SK-N-SH treated with all-trans-retinoic acid at 6 μM for 48 hours (cell line): Measurements from ENCODE around the gene ARHGEF10L.
A peak's percentile ranks its signal among the peaks of the same experiment; 100 is the strongest.
"Not testable (repeated sequence)": the region's sequence is repeated elsewhere in the genome, so short reads cannot be mapped to it uniquely, and the experiment has no call there.

Experiments used
- ATAC-seq: fragments of 200-7000 bp; cut with Tn5 transposase; 3 replicates; pipeline ENCODE4 v1.9.1; 2020; ENCODE audit warnings: mild to moderate bottlenecking, moderate library complexity
- ARNTL ChIP-seq: fragments of 450-650 bp; formaldehyde crosslinking; IDR thresholded peaks from 2 replicates; pipeline ENCODE4 v1.5.0; 2020; ENCODE audit warnings: low read depth, mild to moderate bottlenecking, moderate library complexity, borderline replicate concordance
- BACH2 ChIP-seq: fragments of 250-450 bp; sonication (Bioruptor Pico); IDR thresholded peaks from 2 replicates; pipeline ENCODE4 v1.9.0; 2021; ENCODE audit warnings: mild to moderate bottlenecking, borderline replicate concordance
- CSDC2 ChIP-seq: fragments of 250-450 bp; sonication (Bioruptor Pico); IDR thresholded peaks from 2 replicates; pipeline ENCODE4 v1.5.0; 2020; ENCODE audit warnings: mild to moderate bottlenecking, moderate library complexity
- ESRRG ChIP-seq: fragments of 250-450 bp; sonication (Bioruptor Pico); IDR thresholded peaks from 2 replicates; pipeline ENCODE4 v1.6.1; 2021; ENCODE audit warnings: mild to moderate bottlenecking
- GLIS3 ChIP-seq: fragments of 250-450 bp; sonication (Bioruptor Pico); IDR thresholded peaks from 2 replicates; pipeline ENCODE4 v1.5.0; 2020; ENCODE audit warnings: mild to moderate bottlenecking, moderate library complexity
- ISL1 ChIP-seq: fragments of 250-450 bp; sonication (Bioruptor Pico); IDR thresholded peaks from 2 replicates; pipeline ENCODE4 v2.1.2; 2022; ENCODE audit warnings: mild to moderate bottlenecking, moderate library complexity
- PATZ1 ChIP-seq: fragments of 250-450 bp; sonication (Bioruptor Pico); IDR thresholded peaks from 2 replicates; pipeline ENCODE4 v1.8.0; 2020; ENCODE audit warnings: mild to moderate bottlenecking, moderate library complexity, borderline replicate concordance
- PPARA ChIP-seq: fragments of 250-450 bp; sonication (Bioruptor Pico); IDR thresholded peaks from 2 replicates; pipeline ENCODE4 v1.5.0; 2020; ENCODE audit warnings: mild to moderate bottlenecking, borderline replicate concordance
- RARB ChIP-seq: fragments of 250-450 bp; sonication (Bioruptor Pico); IDR thresholded peaks from 2 replicates; pipeline ENCODE4 v1.8.0; 2021; ENCODE audit warnings: mild to moderate bottlenecking, moderate library complexity
- SNAI2 ChIP-seq: fragments of 250-450 bp; sonication (Bioruptor Pico); IDR thresholded peaks from 2 replicates; pipeline ENCODE4 v1.5.0; 2020; ENCODE audit warnings: mild to moderate bottlenecking, moderate library complexity
- TCF4 ChIP-seq: fragments of 250-450 bp; sonication (Bioruptor Pico); IDR thresholded peaks from 2 replicates; pipeline ENCODE4 v1.8.0; 2021; ENCODE audit warnings: mild to moderate bottlenecking, moderate library complexity, borderline replicate concordance
- TSHZ2 ChIP-seq: fragments of 250-450 bp; sonication (Bioruptor Pico); IDR thresholded peaks from 2 replicates; pipeline ENCODE4 v1.5.0; 2020; ENCODE audit warnings: mild to moderate bottlenecking, moderate library complexity
- ZC3H10 ChIP-seq: fragments of 250-450 bp; sonication (Bioruptor Pico); IDR thresholded peaks from 2 replicates; pipeline ENCODE4 v1.5.1; 2021; ENCODE audit warnings: mild to moderate bottlenecking, moderate library complexity
- ZFP3 ChIP-seq: fragments of 250-450 bp; sonication (Bioruptor Pico); IDR thresholded peaks from 2 replicates; pipeline ENCODE4 v1.5.0; 2020; ENCODE audit warnings: mild to moderate bottlenecking, moderate library complexity
- ZFP30 ChIP-seq: fragments of 450-650 bp; formaldehyde crosslinking; IDR thresholded peaks from 2 replicates; pipeline ENCODE4 v1.5.0; 2022; ENCODE audit warnings: mild to moderate bottlenecking, moderate library complexity
- ZNF565 ChIP-seq: fragments of 450-650 bp; formaldehyde crosslinking; conservative IDR thresholded peaks from 2 replicates; pipeline ENCODE4 v1.5.0; 2020; ENCODE audit warnings: low read depth, mild to moderate bottlenecking, moderate library complexity
- ZNF8 ChIP-seq: fragments of 450-650 bp; formaldehyde crosslinking; IDR thresholded peaks from 2 replicates; pipeline ENCODE4 v1.5.0; 2020; ENCODE audit warnings: mild to moderate bottlenecking, moderate library complexity

The ARHGEF10L gene, protein sequence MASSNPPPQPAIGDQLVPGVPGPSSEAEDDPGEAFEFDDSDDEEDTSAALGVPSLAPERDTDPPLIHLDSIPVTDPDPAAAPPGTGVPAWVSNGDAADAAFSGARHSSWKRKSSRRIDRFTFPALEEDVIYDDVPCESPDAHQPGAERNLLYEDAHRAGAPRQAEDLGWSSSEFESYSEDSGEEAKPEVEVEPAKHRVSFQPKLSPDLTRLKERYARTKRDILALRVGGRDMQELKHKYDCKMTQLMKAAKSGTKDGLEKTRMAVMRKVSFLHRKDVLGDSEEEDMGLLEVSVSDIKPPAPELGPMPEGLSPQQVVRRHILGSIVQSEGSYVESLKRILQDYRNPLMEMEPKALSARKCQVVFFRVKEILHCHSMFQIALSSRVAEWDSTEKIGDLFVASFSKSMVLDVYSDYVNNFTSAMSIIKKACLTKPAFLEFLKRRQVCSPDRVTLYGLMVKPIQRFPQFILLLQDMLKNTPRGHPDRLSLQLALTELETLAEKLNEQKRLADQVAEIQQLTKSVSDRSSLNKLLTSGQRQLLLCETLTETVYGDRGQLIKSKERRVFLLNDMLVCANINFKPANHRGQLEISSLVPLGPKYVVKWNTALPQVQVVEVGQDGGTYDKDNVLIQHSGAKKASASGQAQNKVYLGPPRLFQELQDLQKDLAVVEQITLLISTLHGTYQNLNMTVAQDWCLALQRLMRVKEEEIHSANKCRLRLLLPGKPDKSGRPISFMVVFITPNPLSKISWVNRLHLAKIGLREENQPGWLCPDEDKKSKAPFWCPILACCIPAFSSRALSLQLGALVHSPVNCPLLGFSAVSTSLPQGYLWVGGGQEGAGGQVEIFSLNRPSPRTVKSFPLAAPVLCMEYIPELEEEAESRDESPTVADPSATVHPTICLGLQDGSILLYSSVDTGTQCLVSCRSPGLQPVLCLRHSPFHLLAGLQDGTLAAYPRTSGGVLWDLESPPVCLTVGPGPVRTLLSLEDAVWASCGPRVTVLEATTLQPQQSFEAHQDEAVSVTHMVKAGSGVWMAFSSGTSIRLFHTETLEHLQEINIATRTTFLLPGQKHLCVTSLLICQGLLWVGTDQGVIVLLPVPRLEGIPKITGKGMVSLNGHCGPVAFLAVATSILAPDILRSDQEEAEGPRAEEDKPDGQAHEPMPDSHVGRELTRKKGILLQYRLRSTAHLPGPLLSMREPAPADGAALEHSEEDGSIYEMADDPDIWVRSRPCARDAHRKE (N-terminal part only)

DNA sequence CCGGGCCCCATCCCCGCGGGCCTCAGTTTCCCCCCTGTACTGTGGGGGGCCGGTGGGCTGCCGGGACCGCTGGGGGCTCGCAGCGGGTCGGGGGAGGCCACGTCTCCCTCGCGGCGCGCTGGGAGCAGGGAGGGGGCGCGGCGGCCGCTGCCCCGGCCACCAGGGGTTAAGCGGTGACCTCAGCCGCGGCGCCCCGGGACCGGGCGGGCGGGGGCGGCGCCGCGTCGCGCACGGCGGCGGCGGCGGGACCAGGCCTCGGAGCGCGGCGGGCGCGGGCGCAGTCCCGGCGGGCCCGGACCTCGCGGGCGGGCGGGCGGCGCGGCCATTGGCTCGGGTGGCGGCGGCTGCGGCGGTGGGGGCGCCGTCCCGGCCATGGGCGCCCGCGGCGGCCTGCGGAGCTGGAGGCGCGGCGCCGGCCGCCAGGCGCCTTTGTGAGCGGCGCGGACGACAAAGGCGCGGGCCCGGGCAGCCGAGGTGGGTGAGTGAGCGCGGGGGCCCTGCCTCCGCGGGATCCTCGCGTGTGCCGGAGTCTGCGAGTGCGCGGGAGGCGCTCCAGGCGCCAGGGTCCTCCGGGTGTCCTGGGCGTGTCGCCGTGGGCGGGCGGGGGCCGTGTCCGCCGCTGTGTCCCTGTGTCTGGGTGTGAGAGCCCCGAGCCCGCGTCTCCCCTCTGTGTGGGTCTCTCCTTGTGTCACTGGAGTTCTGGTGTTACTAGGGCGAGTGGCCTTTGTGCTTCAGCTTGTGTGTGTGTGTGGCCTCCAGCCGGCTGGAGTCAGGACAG, at the start of gene ARHGEF10L:
TSS of gene ARHGEF10L (plus strand) at position 222 of the 778 bp plus-strand sequence. CDS start 40,898 bp downstream, outside the sequence.
- ATAC-seq: peak; percentile 58
- no peak for TF ChIP-seq ZFP3
- TF ChIP-seq SNAI2: no peak
- TF ChIP-seq TSHZ2: no peak
- no peak for TF ChIP-seq ZNF565 (CRISPR knock-in tag)
- no peak for TF ChIP-seq ZC3H10 (CRISPR knock-in tag)

GRCh38 chr1:17489768-17490417, 49.6 kb upstream of the ARHGEF10L start:
- ATAC-seq: not testable (repeated sequence)

GRCh38 chr1:17490667-17491066, 48.8 kb upstream of the ARHGEF10L start:
- ATAC-seq: not testable (repeated sequence)

GRCh38 chr1:17494114-17494729, 45.3 kb upstream of the ARHGEF10L start:
- TF ChIP-seq GLIS3 (CRISPR knock-in tag): no peak
- TF ChIP-seq RARB (CRISPR knock-in tag): no peak
- no peak for TF ChIP-seq ZFP3
- no peak for TF ChIP-seq PPARA (CRISPR knock-in tag)
- no peak for TF ChIP-seq CSDC2 (CRISPR knock-in tag)
- TF ChIP-seq ISL1 (CRISPR knock-in tag): no peak
- TF ChIP-seq BACH2 (CRISPR knock-in tag): no peak
- TF ChIP-seq ESRRG (CRISPR knock-in tag): no peak
- no peak for TF ChIP-seq PATZ1 (CRISPR knock-in tag)
- TF ChIP-seq TCF4 (CRISPR knock-in tag): no peak
- TF ChIP-seq ZC3H10 (CRISPR knock-in tag): no peak
- peak; percentile 98 for ATAC-seq

DNA sequence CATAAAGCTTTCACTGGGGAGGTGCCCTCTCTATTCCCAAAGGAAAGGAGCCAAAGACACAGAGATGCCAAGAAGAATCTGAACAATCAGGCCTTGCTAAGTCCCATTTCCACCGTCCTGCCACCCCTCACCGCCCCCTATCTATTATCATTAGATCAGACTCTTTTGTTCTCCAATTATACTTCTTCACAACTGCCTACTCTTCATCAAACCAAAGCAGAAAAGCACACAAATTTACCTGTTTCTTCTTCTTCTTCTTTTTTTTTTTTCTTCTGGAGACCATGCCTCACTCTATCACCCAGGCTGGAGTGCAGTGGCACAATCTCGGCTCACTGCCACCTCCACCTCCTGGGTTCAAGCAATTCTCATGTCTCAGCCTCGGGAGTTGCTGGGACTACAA, 43.1 kb upstream of the ARHGEF10L start:
- no peak for ATAC-seq

More for the DNA sequence above, 43.1 kb upstream of the ARHGEF10L start:
- TF ChIP-seq PPARA (CRISPR knock-in tag) (no peak), GLIS3 (CRISPR knock-in tag) (no peak), ZFP3 (no peak), ESRRG (CRISPR knock-in tag) (no peak), ARNTL (CRISPR knock-in tag) (no peak), SNAI2 (no peak), ZFP30 (CRISPR knock-in tag) (no peak), ZNF8 (CRISPR knock-in tag) (no peak)
